ENCODE data around the gene DLG3. TPM values are rescaled to one million over a fixed set of nuclear protein-coding genes. Genes with fewer than 3 reads are reported as not detected.

The DLG3 gene
- total and polyA plus RNA-seq, 4 donors, result 27.3 to 50.1 (median 44.2) TPM

GRCh38 chrX:70481471-70482270 lies 37.0 kb downstream of the DLG3 start:
- H3K27me3 ChIP-seq (ENCODE audit: control insufficient read depth, insufficient read depth, low read length), result no peaks in the 10 kb centered on the region
- peaks cover 4% of the 10 kb centered on the region for H3K4me1 ChIP-seq (ENCODE audit: control insufficient read depth, insufficient read depth, low read length)
- no peak overlapping the region for H3K4me3 ChIP-seq (ENCODE audit: low read depth, low read length)
- no peak overlapping the region for H3K27ac ChIP-seq (ENCODE audit: low read depth, low read length)
- H3K9me3 ChIP-seq (ENCODE audit: control insufficient read depth, insufficient read depth, low read length), result no peaks in the 10 kb centered on the region
- no peak for DNase-seq (ENCODE audit: low read depth in 4 of 6, low spot score in 6 of 6)
- 72% methylated on average over 4 of the region's 8 CpGs for WGBS (ENCODE audit: insufficient coverage)
- H3K36me3 ChIP-seq (ENCODE audit: control insufficient read depth, insufficient read depth, low read length), result no peaks in the 10 kb centered on the region

GRCh38 chrX:70482300-70482699 lies 37.7 kb downstream of the DLG3 start:
- Histone ChIP-seq H3K9me3 (ENCODE audit: control insufficient read depth, insufficient read depth, low read length) (no peaks in the 10 kb centered on the region), H3K27me3 (ENCODE audit: control insufficient read depth, insufficient read depth, low read length) (no peaks in the 10 kb centered on the region), H3K27ac (ENCODE audit: low read depth, low read length) (no peak overlapping the region), H3K4me3 (ENCODE audit: low read depth, low read length) (no peak overlapping the region), H3K4me1 (ENCODE audit: control insufficient read depth, insufficient read depth, low read length) (peaks cover 1% of the 10 kb centered on the region), H3K36me3 (ENCODE audit: control insufficient read depth, insufficient read depth, low read length) (no peaks in the 10 kb centered on the region)
- no peak for DNase-seq (ENCODE audit: low read depth in 4 of 6, low spot score in 6 of 6)
- WGBS (ENCODE audit: insufficient coverage), result 100% methylated on average over 1 of the region's 2 CpGs

- 59% methylated on average over 7 of the region's 7 CpGs for WGBS (ENCODE audit: insufficient coverage)
- Histone ChIP-seq H3K4me1 (ENCODE audit: control insufficient read depth, insufficient read depth, low read length) (no peaks in the 10 kb centered on the region), H3K27me3 (ENCODE audit: control insufficient read depth, insufficient read depth, low read length) (no peaks in the 10 kb centered on the region), H3K36me3 (ENCODE audit: control insufficient read depth, insufficient read depth, low read length) (no peaks in the 10 kb centered on the region), H3K27ac (ENCODE audit: low read depth, low read length) (no peak overlapping the region), H3K9me3 (ENCODE audit: control insufficient read depth, insufficient read depth, low read length) (no peaks in the 10 kb centered on the region), H3K4me3 (ENCODE audit: low read depth, low read length) (no peak overlapping the region)
- DNase-seq (ENCODE audit: low read depth in 4 of 6, low spot score in 6 of 6), result no peak
These were observed 40.8 kb downstream of the DLG3 start for GRCh38 chrX:70485466-70485865.

- Histone ChIP-seq H3K4me1 (ENCODE audit: control insufficient read depth, insufficient read depth, low read length) (no peaks in the 10 kb centered on the region), H3K27me3 (ENCODE audit: control insufficient read depth, insufficient read depth, low read length) (no peaks in the 10 kb centered on the region), H3K36me3 (ENCODE audit: control insufficient read depth, insufficient read depth, low read length) (peaks cover 6% of the 10 kb centered on the region), H3K9me3 (ENCODE audit: control insufficient read depth, insufficient read depth, low read length) (no peaks in the 10 kb centered on the region), H3K4me3 (ENCODE audit: low read depth, low read length) (no peak overlapping the region), H3K27ac (ENCODE audit: low read depth, low read length) (no peak overlapping the region)
- DNase-seq (ENCODE audit: low read depth in 4 of 6, low spot score in 6 of 6), result no peak
- WGBS (ENCODE audit: insufficient coverage), result no CpG with 5 or more reads among the region's 2 CpGs
These were observed 44.2 kb downstream of the DLG3 start for GRCh38 chrX:70488856-70489255.

GRCh38 chrX:70494441-70494840 lies 49.8 kb downstream of the DLG3 start:
- Histone ChIP-seq H3K27me3 (ENCODE audit: control insufficient read depth, insufficient read depth, low read length) (no peaks in the 10 kb centered on the region), H3K36me3 (ENCODE audit: control insufficient read depth, insufficient read depth, low read length) (peaks cover 40% of the 10 kb centered on the region), H3K27ac (ENCODE audit: low read depth, low read length) (no peak overlapping the region), H3K4me3 (ENCODE audit: low read depth, low read length) (no peak overlapping the region), H3K9me3 (ENCODE audit: control insufficient read depth, insufficient read depth, low read length) (no peaks in the 10 kb centered on the region), H3K4me1 (ENCODE audit: control insufficient read depth, insufficient read depth, low read length) (no peaks in the 10 kb centered on the region)
- DNase-seq (ENCODE audit: low read depth in 4 of 6, low spot score in 6 of 6), result no peak
- 71% methylated on average over 4 of the region's 4 CpGs for WGBS (ENCODE audit: insufficient coverage)

GRCh38 chrX:70496491-70496890 lies 51.9 kb downstream of the DLG3 start:
- no peaks in the 10 kb centered on the region for H3K4me1 ChIP-seq (ENCODE audit: control insufficient read depth, insufficient read depth, low read length)
- H3K27me3 ChIP-seq (ENCODE audit: control insufficient read depth, insufficient read depth, low read length), result no peaks in the 10 kb centered on the region
- no peak overlapping the region for H3K27ac ChIP-seq (ENCODE audit: low read depth, low read length)
- WGBS (ENCODE audit: insufficient coverage), result 47% methylated on average over 5 of the region's 5 CpGs
- no peaks in the 10 kb centered on the region for H3K9me3 ChIP-seq (ENCODE audit: control insufficient read depth, insufficient read depth, low read length)
- no peak for DNase-seq (ENCODE audit: low read depth in 4 of 6, low spot score in 6 of 6)
- H3K36me3 ChIP-seq (ENCODE audit: control insufficient read depth, insufficient read depth, low read length), result peaks cover 47% of the 10 kb centered on the region
- H3K4me3 ChIP-seq (ENCODE audit: low read depth, low read length), result no peak overlapping the region

GRCh38 chrX:70497026-70497425 lies 52.4 kb downstream of the DLG3 start:
- no peak for DNase-seq (ENCODE audit: low read depth in 4 of 6, low spot score in 6 of 6)
- Histone ChIP-seq H3K27me3 (ENCODE audit: control insufficient read depth, insufficient read depth, low read length) (peaks cover 2% of the 10 kb centered on the region), H3K9me3 (ENCODE audit: control insufficient read depth, insufficient read depth, low read length) (no peaks in the 10 kb centered on the region), H3K27ac (ENCODE audit: low read depth, low read length) (no peak overlapping the region), H3K36me3 (ENCODE audit: control insufficient read depth, insufficient read depth, low read length) (peaks cover 47% of the 10 kb centered on the region), H3K4me1 (ENCODE audit: control insufficient read depth, insufficient read depth, low read length) (no peaks in the 10 kb centered on the region), H3K4me3 (ENCODE audit: low read depth, low read length) (no peak overlapping the region)
- WGBS (ENCODE audit: insufficient coverage), result 68% methylated on average over 3 of the region's 3 CpGs

GRCh38 chrX:70498129-70498528 lies 53.5 kb downstream of the DLG3 start:
- H3K4me1 ChIP-seq (ENCODE audit: control insufficient read depth, insufficient read depth, low read length), result no peaks in the 10 kb centered on the region
- whole genome bisulfite sequencing (ENCODE audit: insufficient coverage), result 73% methylated on average over 2 of the region's 2 CpGs
- H3K27ac ChIP-seq (ENCODE audit: low read depth, low read length), result no peak overlapping the region
- no peak overlapping the region for H3K4me3 ChIP-seq (ENCODE audit: low read depth, low read length)
- peaks cover 47% of the 10 kb centered on the region for H3K36me3 ChIP-seq (ENCODE audit: control insufficient read depth, insufficient read depth, low read length)
- no peaks in the 10 kb centered on the region for H3K9me3 ChIP-seq (ENCODE audit: control insufficient read depth, insufficient read depth, low read length)
- H3K27me3 ChIP-seq (ENCODE audit: control insufficient read depth, insufficient read depth, low read length), result peaks cover 2% of the 10 kb centered on the region
- no peak for DNase-seq (ENCODE audit: low read depth in 4 of 6, low spot score in 6 of 6)

GRCh38 chrX:70500826-70501225 lies 56.2 kb downstream of the DLG3 start:
- no peak for DNase-seq (ENCODE audit: low read depth in 4 of 6, low spot score in 6 of 6)
- 82% methylated on average over 3 of the region's 4 CpGs for WGBS (ENCODE audit: insufficient coverage)
- peaks cover 2% of the 10 kb centered on the region for H3K27me3 ChIP-seq (ENCODE audit: control insufficient read depth, insufficient read depth, low read length)
- peaks cover 35% of the 10 kb centered on the region for H3K36me3 ChIP-seq (ENCODE audit: control insufficient read depth, insufficient read depth, low read length)
- no peak overlapping the region for H3K27ac ChIP-seq (ENCODE audit: low read depth, low read length)
- H3K9me3 ChIP-seq (ENCODE audit: control insufficient read depth, insufficient read depth, low read length), result no peaks in the 10 kb centered on the region
- no peak overlapping the region for H3K4me3 ChIP-seq (ENCODE audit: low read depth, low read length)
- no peaks in the 10 kb centered on the region for H3K4me1 ChIP-seq (ENCODE audit: control insufficient read depth, insufficient read depth, low read length)

- Histone ChIP-seq H3K4me1 (ENCODE audit: control insufficient read depth, insufficient read depth, low read length) (no peaks in the 10 kb centered on the region), H3K27ac (ENCODE audit: low read depth, low read length) (no peak overlapping the region), H3K27me3 (ENCODE audit: control insufficient read depth, insufficient read depth, low read length) (peaks cover 2% of the 10 kb centered on the region), H3K36me3 (ENCODE audit: control insufficient read depth, insufficient read depth, low read length) (peaks cover 10% of the 10 kb centered on the region), H3K4me3 (ENCODE audit: low read depth, low read length) (no peak overlapping the region), H3K9me3 (ENCODE audit: control insufficient read depth, insufficient read depth, low read length) (no peaks in the 10 kb centered on the region)
- no peak for DNase-seq (ENCODE audit: low read depth in 4 of 6, low spot score in 6 of 6)
- WGBS (ENCODE audit: insufficient coverage), result 75% methylated on average over 6 of the region's 6 CpGs
These were observed 60.3 kb downstream of the DLG3 start for GRCh38 chrX:70504772-70505450.

Measured in spinal cord (tissue), 10 donors.